K562 (cell line): Measurements from ENCODE around the gene UBE3B. TPM values are rescaled to one million over a fixed set of nuclear protein-coding genes. Genes with fewer than 3 reads are reported as not detected.
A peak's percentile ranks its signal among the peaks of the same experiment; 100 is the strongest.

Experiments
- CBFA2T2 ChIP-seq: fragments of 450-650 bp; conservative IDR thresholded peaks from 2 replicates; pipeline ENCODE4 v1.6.1; 2017; ENCODE audit warnings: mild to moderate bottlenecking
- CEBPZ ChIP-seq: fragments of 150-350 bp; IDR thresholded peaks from 2 replicates; pipeline ENCODE4 v1.6.1; 2014; ENCODE audit warnings: low read depth, mild to moderate bottlenecking, low read length, borderline replicate concordance
- CREB3 ChIP-seq: fragments of 450-650 bp; conservative IDR thresholded peaks from 2 replicates; pipeline ENCODE4 v1.6.1; 2016; ENCODE audit warnings: missing genetic modification characterization, low read depth, mild to moderate bottlenecking, missing compliant biosample characterization, moderate library complexity
- CREB3L1 ChIP-seq: fragments of 450-650 bp; IDR thresholded peaks from 2 replicates; pipeline ENCODE4 v1.6.1; 2014; ENCODE audit warnings: low read depth, mild to moderate bottlenecking, moderate library complexity, borderline replicate concordance
- E2F8 ChIP-seq: fragments of 450-650 bp; IDR thresholded peaks from 2 replicates; pipeline ENCODE4 v1.7.1; 2018; ENCODE audit warnings: mild to moderate bottlenecking, low read depth; ENCODE audit not compliant: partially characterized antibody
- HLTF ChIP-seq: fragments of 450-650 bp; IDR thresholded peaks from 2 replicates; pipeline ENCODE4 v1.6.1; 2016
- KDM1A ChIP-seq, 2 experiments: fragments of 450-650 bp; IDR thresholded peaks; 2 replicates each; pipeline ENCODE4 v1.6.1; 2016; ENCODE audit warnings: mild to moderate bottlenecking in 2 of 2
- MLLT1 ChIP-seq, 2 experiments: fragments of 450-650 bp; IDR thresholded peaks; 2 replicates each; pipeline ENCODE4 v1.6.1; 2016
- NFYB ChIP-seq: IDR thresholded peaks from 2 replicates; pipeline ENCODE4 v1.6.1; 2011; ENCODE audit warnings: mild to moderate bottlenecking, moderate library complexity; ENCODE audit not compliant: insufficient read length; ENCODE audit errors: extremely low read depth
- PHF8 ChIP-seq: fragments of 200-600 bp; sonication (generic); IDR thresholded peaks from 2 replicates; pipeline ENCODE4 v1.6.1; 2012; ENCODE audit warnings: mixed run types, mild to moderate bottlenecking, inconsistent platforms, low read length, moderate library complexity, borderline replicate concordance
- ZEB2 ChIP-seq: fragments of 450-650 bp; IDR thresholded peaks from 2 replicates; pipeline ENCODE4 v1.6.1; 2016
- ZNF384 ChIP-seq: IDR thresholded peaks from 2 replicates; pipeline ENCODE4 v1.6.1; 2012; ENCODE audit warnings: low read depth, low read length, improper control_type of control experiment
- ZNF655 ChIP-seq: fragments of 250-450 bp; sonication (Bioruptor Pico); IDR thresholded peaks from 2 replicates; pipeline ENCODE4 v1.5.0; 2021
- ZNF77 ChIP-seq: fragments of 250-450 bp; sonication (Bioruptor Pico); IDR thresholded peaks from 2 replicates; pipeline ENCODE4 v1.5.0; 2020
- polyA plus RNA-seq, 8 experiments: library from polyadenylated mRNA; depleted of rRNA in 4 of 8; stranded (reverse) in 5 of 8; unstranded in 3 of 8; fragments of >200 nt; fragmentation: Nextera tagmentation in 2 of 8; fragmentation: Illumina TruSeq in 1 of 8; extraction: Ambion mirVana in 2 of 8; extraction: Trizol in 1 of 8; gene quantifications; 2 replicates each; pipeline versions ENCODE4 v1.2.1 to v1.2.3, GENCODE V29; 2011 to 2014; ENCODE audit warnings: inconsistent platforms in 1 of 8, missing spikeins in 1 of 8
- total RNA-seq, 7 experiments: library from RNA; depleted of rRNA in 6 of 7; stranded (reverse); fragments of >200 nt in 6 of 7; fragmentation: Illumina TruSeq in 2 of 7; extraction: Trizol in 2 of 7; gene quantifications; 2 replicates each; pipeline versions ENCODE4 v1.2.1 to v1.2.3, GENCODE V29; 2011 to 2021; ENCODE audit warnings: low replicate concordance in 1 of 7

Gene UBE3B
- total and polyA plus RNA-seq, 9 of the 15 experiments (the other 6 are each of a cell fraction or from before 2014, with no cell fraction given) = 7.6 to 23.6 (median 15.5) TPM

- TF ChIP-seq MLLT1 (IDR thresholded peaks at IDR 0.05) (peak in 1 of 2 experiments; percentile 53; a peak in 1 of 4 replicates), CBFA2T2 (peak; percentile 40; the same call in 1 of the 2 replicates), CEBPZ (peak; percentile 84; the same call in 1 of the 2 replicates), ZEB2 (peak; percentile 83), ZNF655 (no peak), ZNF384 (no peak), PHF8 (peak; percentile 99), CREB3 (tag) (0 out of 2 replicates have a peak, but pooled peaks have one; percentile 62), KDM1A (IDR thresholded peaks at IDR 0.05) (peak in 1 of 2 experiments; percentile 85; a peak in 2 of 4 replicates), E2F8 (peak; percentile 95), ZNF77 (no peak), NFYB (peak; percentile 78), CREB3L1 (peak; percentile 92), HLTF (peak; percentile 62; the same call in 1 of the 2 replicates)
These were observed 95.8 kb downstream of the UBE3B start, which contains the start of the genes MMAB and MVK (continued) for GRCh38 chr12:109573029-109573913.
